ENCODE results near the gene GPR137.
"Not testable (repeated sequence)": the region's sequence is repeated elsewhere in the genome, so short reads cannot be mapped to it uniquely, and the experiment has no call there.

GPR137 gene

GRCh38 chr11:64284962-64285884, at the start of gene GPR137:
GPR137 (plus strand) TSS chr11:64285848; CDS start chr11:64286525, 677 bp downstream.
- peak; percentile 74 to 87 (median 82) for DNase-seq (ENCODE audit: low read depth in 3 of 3)

GRCh38 chr11:64237484-64237951, 48.1 kb upstream of the GPR137 start:
- DNase-seq (ENCODE audit: low read depth in 3 of 3): no peak

- DNase-seq (ENCODE audit: low read depth in 3 of 3): no peak
Measured at GRCh38 chr11:64238076-64238475, 47.6 kb upstream of the GPR137 start.

- no peak for DNase-seq (ENCODE audit: low read depth in 3 of 3)
Measured at GRCh38 chr11:64238999-64239398, 46.6 kb upstream of the GPR137 start.

- no peak for DNase-seq (ENCODE audit: low read depth in 3 of 3)
Measured at GRCh38 chr11:64239662-64240434, 45.8 kb upstream of the GPR137 start.

- peak; percentile 96 to 97 (median 96) for DNase-seq (ENCODE audit: low read depth in 3 of 3)
Measured at GRCh38 chr11:64240435-64241240, 45.0 kb upstream of the GPR137 start, which contains the start of gene FKBP2. FKBP2 (plus strand) TSS chr11:64241095; CDS start chr11:64242388, 1,293 bp downstream.

GRCh38 chr11:64241241-64241490, 44.5 kb upstream of the GPR137 start:
- peak in 2 of 3 donors; percentile 100 for DNase-seq (ENCODE audit: low read depth in 3 of 3)

GRCh38 chr11:64241491-64242374, 43.9 kb upstream of the GPR137 start:
- DNase-seq (ENCODE audit: low read depth in 3 of 3): peak in 1 of 3 donors; percentile 99

GRCh38 chr11:64243236-64243854, 42.3 kb upstream of the GPR137 start:
- no peak for DNase-seq (ENCODE audit: low read depth in 3 of 3)

GRCh38 chr11:64244107-64244506, 41.5 kb upstream of the GPR137 start:
- DNase-seq (ENCODE audit: low read depth in 3 of 3): no peak

GRCh38 chr11:64244966-64245365, 40.7 kb upstream of the GPR137 start:
- no peak for DNase-seq (ENCODE audit: low read depth in 3 of 3)

- no peak for DNase-seq (ENCODE audit: low read depth in 3 of 3)
Measured at GRCh38 chr11:64245401-64245796, 40.2 kb upstream of the GPR137 start.

- peak; percentile 61 to 77 (median 71) for DNase-seq (ENCODE audit: low read depth in 3 of 3)
Measured at GRCh38 chr11:64245797-64246620, 39.6 kb upstream of the GPR137 start.

- DNase-seq (ENCODE audit: low read depth in 3 of 3): not testable (repeated sequence)
Measured at GRCh38 chr11:64246621-64246870, 39.1 kb upstream of the GPR137 start.

GRCh38 chr11:64246871-64247728, 38.5 kb upstream of the GPR137 start, which contains the start of gene PPP1R14B:
PPP1R14B (minus strand) TSS chr11:64246943; CDS start chr11:64246673, 270 bp downstream.
- DNase-seq (ENCODE audit: low read depth in 3 of 3): peak; percentile 59 to 85 (median 60)

GRCh38 chr11:64247729-64248531, 37.7 kb upstream of the GPR137 start:
- no peak for DNase-seq (ENCODE audit: low read depth in 3 of 3)

GRCh38 chr11:64248578-64248977, 37.1 kb upstream of the GPR137 start:
- DNase-seq (ENCODE audit: low read depth in 3 of 3): no peak

GRCh38 chr11:64249038-64249437, 36.6 kb upstream of the GPR137 start:
- DNase-seq (ENCODE audit: low read depth in 3 of 3): no peak

All from stimulated activated CD4-positive, alpha-beta T cell treated with anti-CD3 and anti-CD28 coated beads, TNF-alpha, amount 100 ng/mL, for 48 hours (primary cell).